GM21423 (cell line): ENCODE data around the gene MAFF.
"Not testable (repeated sequence)": the region's sequence is repeated elsewhere in the genome, so short reads cannot be mapped to it uniquely, and the experiment has no call there.

Experiments used
- ATAC-seq: cut with Tn5 transposase; IDR thresholded peaks from one replicate; pipeline ENCODE4 v1.9.1; 2021; ENCODE audit warnings: mild to moderate bottlenecking, moderate library complexity; ENCODE audit not compliant: unreplicated experiment

The MAFF gene

GRCh38 chr22:38201711-38202436, at the start of gene MAFF:
MAFF (plus strand) TSS chr22:38201994; CDS start chr22:38213854, 11,860 bp downstream.
- ATAC-seq = peak; percentile 39

GRCh38 chr22:38153821-38154562, 47.8 kb upstream of the MAFF start:
- no peak for ATAC-seq

- not testable (repeated sequence) for ATAC-seq
Observed at GRCh38 chr22:38154563-38154915, 47.3 kb upstream of the MAFF start.

- no peak for ATAC-seq
Observed at GRCh38 chr22:38155703-38156102, 46.1 kb upstream of the MAFF start.

- peak; percentile 42 for ATAC-seq
Observed at GRCh38 chr22:38162881-38163843, 38.6 kb upstream of the MAFF start.

- ATAC-seq = no peak
Observed at GRCh38 chr22:38163844-38164550, 37.8 kb upstream of the MAFF start.

- ATAC-seq = no peak
Observed at GRCh38 chr22:38164551-38164918, 37.3 kb upstream of the MAFF start.

GRCh38 chr22:38165922-38166593, 35.7 kb upstream of the MAFF start:
- no peak for ATAC-seq

GRCh38 chr22:38167988-38168407, 33.8 kb upstream of the MAFF start:
- no peak for ATAC-seq

- no peak for ATAC-seq
Observed at GRCh38 chr22:38169116-38169515, 32.7 kb upstream of the MAFF start.

- no peak for ATAC-seq
Observed at GRCh38 chr22:38170469-38170868, 31.3 kb upstream of the MAFF start.

- ATAC-seq = no peak
Observed at GRCh38 chr22:38171927-38172831, 29.6 kb upstream of the MAFF start.

- ATAC-seq = no peak
Observed at GRCh38 chr22:38172832-38173640, 28.8 kb upstream of the MAFF start.

GRCh38 chr22:38173641-38173906, 28.2 kb upstream of the MAFF start:
- ATAC-seq = no peak

GRCh38 chr22:38174626-38175025, 27.2 kb upstream of the MAFF start:
- no peak for ATAC-seq

GRCh38 chr22:38175206-38176118, 26.3 kb upstream of the MAFF start:
- no peak for ATAC-seq

GRCh38 chr22:38176170-38176741, 25.5 kb upstream of the MAFF start:
- ATAC-seq = no peak
